WI38 (cell line): Measurements from ENCODE around the gene RIN3.
"Not testable (repeated sequence)": the region's sequence is repeated elsewhere in the genome, so short reads cannot be mapped to it uniquely, and the experiment has no call there.

Experiments used
- H3K4me3 ChIP-seq: 2 replicates; pipeline ENCODE4 v1.5.1; 2011; ENCODE audit warnings: low read depth, mild to moderate bottlenecking, control low read depth, low read length
- CTCF ChIP-seq: IDR thresholded peaks from 2 replicates; pipeline ENCODE4 v1.5.1; 2012; ENCODE audit warnings: low read depth, mild to moderate bottlenecking, control low read depth, low read length

Gene RIN3

GRCh38 chr14:92638266-92638665 lies 124.7 kb downstream of the RIN3 start:
- H3K4me3 ChIP-seq: no peak overlapping the region
- TF ChIP-seq CTCF: no peak

GRCh38 chr14:92638904-92639303 lies 125.3 kb downstream of the RIN3 start:
- TF ChIP-seq CTCF: no peak

GRCh38 chr14:92639472-92640117 lies 126.0 kb downstream of the RIN3 start:
- not testable (repeated sequence) for H3K4me3 ChIP-seq

More at GRCh38 chr14:92638904-92639303, 125.3 kb downstream of the RIN3 start:
- H3K4me3 ChIP-seq: no peak overlapping the region

- no peak for TF ChIP-seq CTCF
Measured at GRCh38 chr14:92641306-92641705, 127.7 kb downstream of the RIN3 start.

GRCh38 chr14:92644171-92644969 lies 130.8 kb downstream of the RIN3 start:
- H3K4me3 ChIP-seq: no peak overlapping the region
- no peak for TF ChIP-seq CTCF

More at GRCh38 chr14:92641306-92641705, 127.7 kb downstream of the RIN3 start:
- no peak overlapping the region for H3K4me3 ChIP-seq

GRCh38 chr14:92644970-92645515 lies 131.5 kb downstream of the RIN3 start:
- no peak overlapping the region for H3K4me3 ChIP-seq
- no peak for TF ChIP-seq CTCF

GRCh38 chr14:92645841-92646478 lies 132.4 kb downstream of the RIN3 start:
- H3K4me3 ChIP-seq: peak overlapping the region; percentile 9; the same call in 1 of the 2 replicates
- TF ChIP-seq CTCF: no peak
